GM13976 (cell line): ENCODE data around the gene TPSD1.

Experiments
- DNase-seq: peaks from one replicate; pipeline ENCODE4 v3.0.0; 2012; ENCODE audit warnings: low spot score
- CTCF ChIP-seq: IDR thresholded peaks from 2 replicates; pipeline ENCODE4 v1.5.1; 2012; ENCODE audit warnings: borderline replicate concordance, mild to moderate bottlenecking; ENCODE audit not compliant: insufficient read depth; ENCODE audit errors: extremely low read depth, missing control alignments, control extremely low read depth
- in situ Hi-C: fragments of 300-500 bp; cut with MboI; formaldehyde crosslinking; loops from one replicate; pipeline ENCODE4 v1.12.0; 2022; ENCODE audit warnings: low sequenced_read_pairs, mixed read lengths, inconsistent platforms; ENCODE audit not compliant: unreplicated experiment

Gene TPSD1

GRCh38 chr16:1216296-1216619 lies 39.6 kb upstream of the TPSD1 start:
- no peak for DNase-seq
- no peak for TF ChIP-seq CTCF
- in situ Hi-C loops: loop anchor here (25.0 kb wide), 1 partner anchor 96 kb away; the partner anchor contains the start of gene UBE2I

GRCh38 chr16:1216681-1217400 lies 39.0 kb upstream of the TPSD1 start:
- in situ Hi-C loops: loop anchor here (25.0 kb wide), 1 partner anchor 95 kb away; the partner anchor contains the start of gene UBE2I
- no peak for TF ChIP-seq CTCF
- no peak for DNase-seq

- in situ Hi-C loops: loop anchor here (25.0 kb wide), 1 partner anchor 95 kb away; the partner anchor contains the start of gene UBE2I
- no peak for DNase-seq
- no peak for TF ChIP-seq CTCF
Measured at GRCh38 chr16:1217526-1217925, 38.3 kb upstream of the TPSD1 start.

- in situ Hi-C loops: loop anchor here (25.0 kb wide), 1 partner anchor 94 kb away; the partner anchor contains the start of gene UBE2I
- DNase-seq: no peak
- TF ChIP-seq CTCF: no peak
Measured at GRCh38 chr16:1218061-1218929, 37.6 kb upstream of the TPSD1 start.

GRCh38 chr16:1218930-1219611 lies 36.8 kb upstream of the TPSD1 start:
- TF ChIP-seq CTCF: no peak
- in situ Hi-C loops: loop anchor here (25.0 kb wide), 1 partner anchor 93 kb away; the partner anchor contains the start of gene UBE2I
- no peak for DNase-seq

GRCh38 chr16:1220098-1220728 lies 35.7 kb upstream of the TPSD1 start:
- no peak for DNase-seq

More at GRCh38 chr16:1220098-1220728, 35.7 kb upstream of the TPSD1 start:
- in situ Hi-C loops: loop anchor here (25.0 kb wide), 1 partner anchor 92 kb away; the partner anchor contains the start of gene UBE2I
- TF ChIP-seq CTCF: no peak
